ENCODE measurements around the gene MMP27. TPM values are rescaled to one million over a fixed set of nuclear protein-coding genes. Genes with fewer than 3 reads are reported as not detected.

The MMP27 gene
- total RNA-seq, 4 donors from 2014 or later: not detected

DNA sequence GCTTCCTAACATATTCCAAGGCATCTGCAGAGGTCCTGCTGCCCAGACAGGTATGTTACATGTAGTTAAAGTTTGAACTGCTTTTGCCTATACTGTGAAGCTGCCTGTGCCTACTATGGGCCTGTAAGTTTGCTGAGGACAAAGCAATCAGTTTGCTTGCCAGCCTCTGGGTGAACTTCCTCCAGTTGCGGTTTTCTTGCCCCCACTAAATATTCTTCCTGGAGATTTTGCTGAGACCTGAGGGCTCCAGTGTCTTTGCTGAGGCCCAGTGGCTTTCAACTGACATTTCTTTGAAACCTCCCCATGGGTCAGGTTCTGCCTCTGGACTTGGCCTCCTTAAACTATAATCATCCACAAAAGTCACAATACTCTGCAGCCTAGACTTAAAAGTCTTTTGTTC lies 50.8 kb downstream of the MMP27 start:
- no peak for TF ChIP-seq CTCF (IDR thresholded peaks at IDR 0.05)
- DNase-seq (ENCODE audit: low spot score) (no peak), ATAC-seq (ENCODE audit: low FRiP score) (no peak)

- no peak for TF ChIP-seq CTCF (IDR thresholded peaks at IDR 0.05)
- no peak for ATAC-seq (ENCODE audit: low FRiP score)
- no peak for DNase-seq (ENCODE audit: low spot score)
Observed at GRCh38 chr11:102653744-102654291, 51.8 kb downstream of the MMP27 start.

GRCh38 chr11:102647430-102647829 lies 58.1 kb downstream of the MMP27 start:
- ATAC-seq (ENCODE audit: low FRiP score) (no peak), DNase-seq (ENCODE audit: low spot score) (no peak)
- no peak for TF ChIP-seq CTCF (IDR thresholded peaks at IDR 0.05)

GRCh38 chr11:102643941-102644340 lies 61.6 kb downstream of the MMP27 start:
- ATAC-seq (ENCODE audit: low FRiP score) (no peak), DNase-seq (ENCODE audit: low spot score) (no peak)
- no peak for TF ChIP-seq CTCF (IDR thresholded peaks at IDR 0.05)

Other genes with a start within 250 kb of the MMP27 start
- gene MMP7, start 175.0 kb downstream of the MMP27 start, total RNA-seq: 10 to 100 TPM in 1 of 4 donors, 1 to 10 TPM in 1, not detected in 2; 2.1 to 34.2 TPM
- not detected for gene MMP20, start 80.4 kb downstream of the MMP27 start, total RNA-seq
- gene MMP8, start 19.2 kb upstream of the MMP27 start, total RNA-seq: 1 to 10 TPM in 3 of 4 donors, under 1 TPM in 1; 0.19 to 3.2 (median 1.1) TPM
- gene MMP10, start 74.9 kb upstream of the MMP27 start, total RNA-seq: not detected
- gene MMP1, start 92.4 kb upstream of the MMP27 start, total RNA-seq: not detected
- not detected for gene MMP3, start 137.8 kb upstream of the MMP27 start, total RNA-seq
- gene MMP12, start 169.2 kb upstream of the MMP27 start, total RNA-seq: 10 to 100 TPM in 1 of 4 donors, not detected in 3; 18.0 TPM
- not detected for gene MMP13, start 250.0 kb upstream of the MMP27 start, total RNA-seq

All from omental fat pad (tissue), 4 donors.